K562 (cell line): ENCODE measurements around the gene FAM72B. TPM values are rescaled to one million over a fixed set of nuclear protein-coding genes. Genes with fewer than 3 reads are reported as not detected.
"Not testable (repeated sequence)": the region's sequence is repeated elsewhere in the genome, so short reads cannot be mapped to it uniquely, and the experiment has no call there.

Experiments used
- ATAC-seq: fragments of 200-7000 bp; cut with Tn5 transposase; 3 replicates; pipeline ENCODE4 v1.9.1; 2020; ENCODE audit warnings: moderate library complexity
- BruUV-seq: library from RNA; stranded (reverse); fragments of 400-500 nt; replicated peaks from 2 replicates; lab custom pipeline; 2021; lab: Mats Ljungman, UMichigan
- CTCF ChIA-PET: fragments of 300-600 bp; formaldehyde crosslinking; extraction: SDS; loops from one replicate; lab custom pipeline; 2021; ENCODE audit warnings: low intra/inter-chr PET ratio; lab: Yijun Ruan, JAX
- POLR2A ChIA-PET: fragments of 300-600, 350-650 bp; sonication (Branson Sonifier 250); formaldehyde crosslinking; extraction: SDS; loops from one replicate; lab custom pipeline; 2021; ENCODE audit warnings: antibody characterized with exemption, inconsistent platforms; lab: Yijun Ruan, JAX
- DNase-seq, 4 experiments: peaks; one replicate each; pipeline versions ENCODE4 v3.0.0 to v3.0.0-alpha.2; 2011 to 2018; ENCODE audit warnings: low spot score in 3 of 4, mixed read lengths in 3 of 4; ENCODE audit errors: extremely low read depth in 1 of 4
- FAIRE-seq: peaks from 2 replicates; lab custom pipeline; 2011; peaks lifted over from hg19 to GRCh38; lab: Jason Lieb, UNC
- H2AFZ ChIP-seq: 2 replicates; pipeline ENCODE4 v1.6.0; 2011; ENCODE audit warnings: low read depth, low read length, control low read depth, inconsistent platforms
- H3K27ac ChIP-seq: fragments of 200-600 bp; 3 replicates; pipeline ENCODE4 v1.8.0; 2011; ENCODE audit warnings: low read depth, mild to moderate bottlenecking, control low read depth, inconsistent platforms, low read length, moderate library complexity, mixed read lengths; ENCODE audit errors: extremely low read depth
- H3K27me3 ChIP-seq, 2 experiments: fragments of 300-600 bp in 1 of 2; 2 replicates in 1 of 2; 3 replicates in 1 of 2; pipeline versions ENCODE4 v1.6.0 to v1.8.0; 2011; ENCODE audit warnings: inconsistent platforms in 2 of 2, low read length in 2 of 2, mild to moderate bottlenecking in 1 of 2, mixed read lengths in 1 of 2, moderate library complexity in 1 of 2; ENCODE audit not compliant: control insufficient read depth in 2 of 2, insufficient read depth in 2 of 2
- H3K36me3 ChIP-seq: fragments of 300-600 bp; 3 replicates; pipeline ENCODE4 v1.8.0; 2011; ENCODE audit warnings: mild to moderate bottlenecking, low read length, inconsistent platforms; ENCODE audit not compliant: control insufficient read depth, insufficient read depth
- H3K4me1 ChIP-seq, 2 experiments: fragments of 200-600 bp in 1 of 2; replicated peaks in 1 of 2; 2 replicates in 1 of 2; 3 replicates in 1 of 2; pipeline versions ENCODE4 v1.5.1 to v1.8.0; 2011; ENCODE audit warnings: inconsistent platforms in 2 of 2, low read length in 2 of 2, mild to moderate bottlenecking in 1 of 2, mixed read lengths in 1 of 2, moderate library complexity in 1 of 2; ENCODE audit not compliant: control insufficient read depth in 2 of 2, insufficient read depth in 2 of 2
- H3K4me2 ChIP-seq: 2 replicates; pipeline ENCODE4 v1.6.1; 2011; ENCODE audit warnings: low read length, control low read depth, inconsistent platforms, mixed read lengths; ENCODE audit not compliant: insufficient read depth
- H3K4me3 ChIP-seq: fragments of 200-600 bp; sonication (generic), shearing (Covaris generic); 2 replicates; pipeline ENCODE4 v1.5.1; 2016; ENCODE audit warnings: control low read depth, inconsistent platforms
- H3K79me2 ChIP-seq: fragments of 200-600 bp; 3 replicates; pipeline ENCODE4 v1.8.0; 2011; ENCODE audit warnings: low read length, inconsistent platforms; ENCODE audit not compliant: control insufficient read depth, insufficient read depth
- H3K9ac ChIP-seq, 2 experiments: 2 replicates each; pipeline versions ENCODE4 v1.6.0 to v1.6.1; 2011; ENCODE audit warnings: low read depth in 2 of 2, low read length in 2 of 2, control low read depth in 1 of 2, inconsistent platforms in 1 of 2, mild to moderate bottlenecking in 1 of 2, mixed read lengths in 1 of 2; ENCODE audit not compliant: insufficient read depth in 1 of 2
- H3K9me1 ChIP-seq: one replicate; pipeline ENCODE4 v1.6.0; 2011; ENCODE audit warnings: inconsistent platforms, mild to moderate bottlenecking, low read length, moderate library complexity; ENCODE audit not compliant: control insufficient read depth, insufficient read depth
- H3K9me3 ChIP-seq: replicated peaks from 2 replicates; pipeline ENCODE4 v1.5.1; 2011; ENCODE audit warnings: low read depth, low read length, inconsistent platforms; ENCODE audit not compliant: control insufficient read depth, insufficient read depth
- H4K20me1 ChIP-seq: replicated peaks from 2 replicates; pipeline ENCODE4 v1.6.1; 2011; ENCODE audit warnings: low read length, inconsistent platforms, mixed read lengths; ENCODE audit not compliant: control insufficient read depth, insufficient read depth
- WGBS: fragments of 100-300 bp; shearing (Covaris generic); methylation state at CpG from one replicate; pipeline ENCODE4 v1.1.6; 2016; ENCODE audit warnings: low coverage, mixed read lengths; ENCODE audit not compliant: insufficient coverage; ENCODE audit errors: missing lambda C conversion rate; 5-methylcytosine and 5-hydroxymethylcytosine counted together
- in situ Hi-C: fragments of 300-500 bp; cut with MboI; formaldehyde crosslinking; loops from 4 replicates; pipeline ENCODE4 v1.15.0; 2018; ENCODE audit warnings: inconsistent platforms, mixed read lengths
- intact Hi-C: fragments of 100-400 bp; cut with micrococcal nuclease; formaldehyde crosslinking; loops from 2 replicates; pipeline ENCODE4 v1.14.2; 2022
- polyA plus RNA-seq, 8 experiments: library from polyadenylated mRNA; depleted of rRNA in 4 of 8; stranded (reverse) in 5 of 8; unstranded in 3 of 8; fragments of >200 nt; fragmentation: Nextera tagmentation in 2 of 8; fragmentation: Illumina TruSeq in 1 of 8; extraction: Ambion mirVana in 2 of 8; extraction: Trizol in 1 of 8; gene quantifications; 2 replicates each; pipeline versions ENCODE4 v1.2.1 to v1.2.3, GENCODE V29; 2011 to 2014; ENCODE audit warnings: inconsistent platforms in 1 of 8, missing spikeins in 1 of 8
- total RNA-seq, 7 experiments: library from RNA; depleted of rRNA in 6 of 7; stranded (reverse); fragments of >200 nt in 6 of 7; fragmentation: Illumina TruSeq in 2 of 7; extraction: Trizol in 2 of 7; gene quantifications; 2 replicates each; pipeline versions ENCODE4 v1.2.1 to v1.2.3, GENCODE V29; 2011 to 2021; ENCODE audit warnings: low replicate concordance in 1 of 7

FAM72B gene
- total and polyA plus RNA-seq, 9 of the 15 experiments (the other 6 are each of a cell fraction or from before 2014, with no cell fraction given): 11.8 to 61.7 (median 31.5) TPM

DNA sequence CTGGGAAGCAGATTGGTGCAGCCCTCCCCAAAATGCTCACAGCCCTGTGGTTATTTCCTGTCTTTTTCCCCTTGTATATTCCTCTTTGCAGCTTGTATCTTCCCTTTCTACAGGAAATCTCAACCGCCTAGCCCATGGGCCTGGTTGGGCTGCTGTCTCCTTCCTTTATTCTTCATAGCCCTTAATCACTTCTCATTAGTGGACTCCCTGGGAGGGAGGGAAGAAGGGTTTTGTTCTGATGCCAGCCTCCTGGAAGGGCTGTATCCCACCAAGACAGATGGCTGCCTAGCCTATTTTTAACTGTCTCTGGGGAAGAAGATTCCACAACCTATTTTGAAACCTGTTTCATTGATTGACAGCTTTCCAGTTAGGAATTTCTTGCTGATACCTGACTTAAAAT lies 32.5 kb upstream of the FAM72B start:
- POLR2A ChIA-PET, FAIRE-seq, in situ Hi-C loops, H3K36me3 ChIP-seq, H3K27ac ChIP-seq, H3K4me3 ChIP-seq, H3K9ac ChIP-seq, H4K20me1 ChIP-seq, H3K4me1 ChIP-seq, CTCF ChIA-PET, ATAC-seq, BruUV-seq, H3K9me1 ChIP-seq, intact Hi-C loops, H3K9me3 ChIP-seq, H3K79me2 ChIP-seq, H2AFZ ChIP-seq, H3K4me2 ChIP-seq, H3K27me3 ChIP-seq, DNase-seq: not testable (repeated sequence)
- WGBS: 100% methylated on average over 1 of the region's 1 CpG

DNA sequence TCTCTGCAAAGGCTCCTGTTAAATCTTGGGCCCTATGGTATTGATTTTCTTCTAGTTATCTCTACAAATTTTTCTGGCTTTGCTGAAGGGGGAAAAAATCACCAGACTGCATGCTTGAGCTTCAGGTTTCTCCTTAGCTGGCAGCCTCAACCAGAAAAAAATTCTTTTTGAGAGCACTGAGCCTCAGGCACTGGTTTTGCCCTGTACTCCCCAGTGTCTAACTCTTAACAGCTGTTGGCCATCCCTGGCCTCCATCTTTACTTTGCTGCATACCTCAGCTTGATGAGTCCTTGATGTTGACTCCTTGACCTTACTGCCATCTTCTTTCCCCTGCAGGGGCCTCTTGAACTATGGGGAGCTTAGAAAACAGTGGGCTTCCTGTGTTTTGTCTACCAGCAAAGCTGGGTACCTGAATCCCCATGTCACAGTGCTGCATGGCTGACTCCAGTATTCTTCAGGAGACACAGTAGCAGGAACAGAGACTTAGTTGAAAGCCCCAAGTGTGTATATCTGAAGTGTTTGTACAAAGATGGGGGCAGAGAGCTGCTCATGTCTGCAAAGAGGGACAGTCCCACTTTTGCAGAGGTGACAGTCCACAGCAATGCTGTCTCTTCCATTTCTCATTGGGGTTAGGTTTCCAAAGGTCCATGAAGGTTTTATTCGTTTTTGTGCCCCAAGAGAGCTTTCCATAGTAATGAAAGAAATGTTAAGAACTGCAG lies 31.7 kb upstream of the FAM72B start:
- POLR2A ChIA-PET, DNase-seq, BruUV-seq: not testable (repeated sequence)

DNA sequence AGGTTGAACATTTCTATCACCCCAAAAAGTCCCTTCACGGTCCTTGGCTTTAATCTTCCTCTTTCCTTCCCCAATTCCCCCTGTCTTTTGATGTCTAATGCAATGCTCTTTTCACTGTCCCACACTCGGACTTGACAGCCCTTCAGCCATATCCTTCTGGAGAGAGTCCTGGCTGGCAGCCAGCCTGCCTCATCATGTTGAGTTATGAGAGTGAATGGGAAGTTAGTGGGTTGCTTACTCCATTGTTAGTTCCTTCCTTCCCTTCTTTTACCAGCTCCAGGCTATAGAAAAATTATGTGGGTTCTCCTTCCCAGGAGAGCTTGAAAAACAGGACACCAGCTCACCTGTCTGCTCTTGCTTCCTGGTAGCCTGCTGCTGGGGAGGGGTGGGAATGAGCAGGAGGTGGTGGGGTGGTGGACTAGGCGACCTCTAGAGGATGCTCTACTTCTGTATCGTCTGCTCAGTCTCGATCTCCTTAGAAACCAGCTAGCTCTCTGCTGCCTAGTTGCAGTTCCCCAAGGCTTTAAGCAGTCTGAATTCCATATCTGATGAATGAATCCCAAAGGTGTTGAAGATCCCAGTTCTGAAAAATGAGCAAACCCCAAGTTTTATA lies 30.5 kb upstream of the FAM72B start:
- H3K9ac ChIP-seq, CTCF ChIA-PET, H3K4me1 ChIP-seq, POLR2A ChIA-PET, BruUV-seq, H3K9me1 ChIP-seq, H4K20me1 ChIP-seq, H2AFZ ChIP-seq, FAIRE-seq, H3K36me3 ChIP-seq, DNase-seq, intact Hi-C loops, H3K4me2 ChIP-seq, in situ Hi-C loops, H3K4me3 ChIP-seq, H3K9me3 ChIP-seq, H3K27me3 ChIP-seq, H3K27ac ChIP-seq, H3K79me2 ChIP-seq: not testable (repeated sequence)
- peak; percentile 90 for ATAC-seq
- WGBS: no CpG with 5 or more reads among the region's 5 CpGs

More for the DNA sequence above, 31.7 kb upstream of the FAM72B start:
- H3K36me3 ChIP-seq, H3K9me1 ChIP-seq, FAIRE-seq, ATAC-seq, H3K9ac ChIP-seq, H3K4me2 ChIP-seq, CTCF ChIA-PET, H4K20me1 ChIP-seq, H3K27me3 ChIP-seq, intact Hi-C loops, H3K79me2 ChIP-seq, in situ Hi-C loops, H3K27ac ChIP-seq, H3K9me3 ChIP-seq, H3K4me1 ChIP-seq, H3K4me3 ChIP-seq, H2AFZ ChIP-seq: not testable (repeated sequence)
- 10% methylated on average over 1 of the region's 1 CpG for WGBS
